ENCODE measurements around the gene RAB5IF. TPM values are rescaled to one million over a fixed set of nuclear protein-coding genes. Genes with fewer than 3 reads are reported as not detected.

Gene RAB5IF
- total and polyA plus RNA-seq, 10 of the 15 experiments (the other 5 are each of a cell fraction or from before 2014, with no cell fraction given): 19.4 to 246 (median 92.0) TPM

DNA sequence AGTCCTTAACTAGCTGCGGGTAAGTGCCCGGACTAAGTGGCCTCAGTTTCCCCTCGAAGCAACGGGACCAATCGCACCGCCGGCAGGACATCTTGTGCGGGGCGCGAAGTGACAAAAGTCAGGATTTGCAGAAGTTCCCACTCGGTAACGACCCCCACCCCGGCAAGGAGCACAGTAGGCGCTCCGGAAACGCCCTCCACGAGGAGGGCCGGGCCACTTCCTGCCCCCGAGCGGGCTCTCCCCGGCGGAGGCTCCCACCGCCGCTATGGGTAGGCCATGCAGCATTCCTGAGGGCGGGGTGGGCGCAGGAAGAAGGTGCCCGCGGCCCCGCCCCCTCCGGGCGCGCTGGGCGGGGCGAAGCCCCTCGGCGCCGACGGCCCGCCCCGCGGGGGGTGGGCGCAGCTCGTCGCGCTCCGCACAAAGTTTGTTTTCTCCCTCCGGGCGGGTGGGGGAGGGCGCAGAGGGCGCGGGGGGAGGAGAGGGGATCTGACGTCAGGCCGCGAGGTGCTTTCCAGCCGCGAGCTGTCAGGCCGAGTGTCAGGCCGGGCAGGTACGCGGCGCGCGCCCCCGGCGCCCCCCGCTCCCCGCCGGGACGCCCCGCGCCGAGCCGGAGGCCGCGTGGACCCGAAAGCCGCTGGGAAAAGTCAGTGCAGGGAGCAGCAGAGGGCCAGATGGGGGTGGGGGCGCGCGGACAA lies 32.3 kb upstream of the RAB5IF start, which contains the start of gene TGIF2:
TSS of gene TGIF2 (plus strand) at position 495 of the 695 bp plus-strand sequence. CDS start 5,178 bp downstream, outside the sequence.
- peaks cover 5% of the 10 kb centered on the region for H3K4me1 ChIP-seq (ENCODE audit: control insufficient read depth, insufficient read depth, low read length)
- ATAC-seq (peak; percentile 81), DNase-seq (ENCODE audit: low read depth, low spot score) (peak; percentile 48), FAIRE-seq (no peak)
- peak within 1 kb of the TSS; percentile 96 for H3K27ac ChIP-seq (ENCODE audit: control insufficient read depth, insufficient read depth)
- 1% methylated on average over 37 of the region's 80 CpGs for WGBS (ENCODE audit: insufficient coverage, insufficient replicate concordance, low lambda C conversion rate, missing lambda C conversion rate)
- H3K79me2 ChIP-seq (ENCODE audit: control insufficient read depth, insufficient read depth, low read length): peaks cover 44% of the 10 kb centered on the region
- ChIA-PET CTCF (interaction anchor here (2.5 to 9.0 kb wide), 4 partner anchors 17 to 39 kb away, joined by 8 to 94 read pairs (median 42); partner anchors contain the start of gene RAB5IF), RAD21 (ENCODE audit: unreplicated experiment) (interaction anchor here (0.6 to 9.0 kb wide), 19 partner anchors 12 to 1712 kb away, joined by 3 to 93 read pairs (median 3); partner anchors contain the start of genes DSN1, NDRG3 and RAB5IF), POLR2A (interaction anchor here (0.6 to 10.1 kb wide), 15 partner anchors 12 to 1115 kb away, joined by 3 to 87 read pairs (median 4); partner anchors contain the start of genes NDRG3 and RAB5IF), SMC1A (ENCODE audit: uncharacterized antibody, unreplicated experiment) (interaction anchor here (1.1 to 8.2 kb wide), 4 partner anchors 11 to 30 kb away, joined by 3 to 98 read pairs (median 44); partner anchors contain the start of gene RAB5IF)
- in situ Hi-C loops (cut with MboI): no loop called here
- peaks cover 4% of the 10 kb centered on the region; the same call in 1 of the 2 replicates for H4K20me1 ChIP-seq (ENCODE audit: control insufficient read depth, insufficient read depth)
- peak within 1 kb of the TSS; percentile 97 for H3K9ac ChIP-seq (ENCODE audit: control insufficient read depth, insufficient read depth, low read length)
- H3K9me3 ChIP-seq (replicated peaks; ENCODE audit: control insufficient read depth, insufficient read depth, low read length): no peaks in the 10 kb centered on the region
- H3K4me2 ChIP-seq (ENCODE audit: control insufficient read depth, insufficient read depth): peak within 1 kb of the TSS; percentile 94
- intact Hi-C loops (cut with micrococcal nuclease; ENCODE audit: unreplicated experiment): loop anchor here (1.0 to 10.0 kb wide), 2 partner anchors 32 to 108 kb away; partner anchors contain the start of gene RAB5IF
- peak within 1 kb of the TSS; percentile 75 for H2AFZ ChIP-seq (ENCODE audit: control insufficient read depth, low read depth, low read length)
- peak within 1 kb of the TSS; percentile 94 for H3K4me3 ChIP-seq
- no TSS peak for BruUV-seq (replicated peaks)
- H3K36me3 ChIP-seq (ENCODE audit: control insufficient read depth in 2 of 2, insufficient read depth in 2 of 2, low read length in 1 of 2): peaks cover 0 to 7% of the 10 kb centered on the region in 2 experiments; a peak in 2 of 4 replicates
- no peaks in the 10 kb centered on the region for H3K27me3 ChIP-seq (replicated peaks in 1 of 2; ENCODE audit: control insufficient read depth in 2 of 2, insufficient read depth in 2 of 2, low read length in 1 of 2)
- TF ChIP-seq SMAD5 (IDR thresholded peaks at IDR 0.05; ENCODE audit: low read depth): no peak
- TF ChIP-seq POLR2AphosphoS2 (IDR thresholded peaks at IDR 0.05; ENCODE audit: low read depth, low read length): peak; percentile 56; the same call in 1 of the 2 replicates
- TF ChIP-seq EZH2 (IDR thresholded peaks at IDR 0.05; ENCODE audit: borderline replicate concordance, control insufficient read depth, low read depth, low read length): no peak
- TF ChIP-seq NR2C1 (IDR thresholded peaks at IDR 0.05): 0 out of 2 replicates have a peak, but pooled peaks have one; percentile 24
- TF ChIP-seq KLF5 (IDR thresholded peaks at IDR 0.05; ENCODE audit: partially characterized antibody): no peak
- no peak for TF ChIP-seq MEF2B (IDR thresholded peaks at IDR 0.05; ENCODE audit: partially characterized antibody, poor library complexity, severe bottlenecking)
- TF ChIP-seq, protein P1, sequence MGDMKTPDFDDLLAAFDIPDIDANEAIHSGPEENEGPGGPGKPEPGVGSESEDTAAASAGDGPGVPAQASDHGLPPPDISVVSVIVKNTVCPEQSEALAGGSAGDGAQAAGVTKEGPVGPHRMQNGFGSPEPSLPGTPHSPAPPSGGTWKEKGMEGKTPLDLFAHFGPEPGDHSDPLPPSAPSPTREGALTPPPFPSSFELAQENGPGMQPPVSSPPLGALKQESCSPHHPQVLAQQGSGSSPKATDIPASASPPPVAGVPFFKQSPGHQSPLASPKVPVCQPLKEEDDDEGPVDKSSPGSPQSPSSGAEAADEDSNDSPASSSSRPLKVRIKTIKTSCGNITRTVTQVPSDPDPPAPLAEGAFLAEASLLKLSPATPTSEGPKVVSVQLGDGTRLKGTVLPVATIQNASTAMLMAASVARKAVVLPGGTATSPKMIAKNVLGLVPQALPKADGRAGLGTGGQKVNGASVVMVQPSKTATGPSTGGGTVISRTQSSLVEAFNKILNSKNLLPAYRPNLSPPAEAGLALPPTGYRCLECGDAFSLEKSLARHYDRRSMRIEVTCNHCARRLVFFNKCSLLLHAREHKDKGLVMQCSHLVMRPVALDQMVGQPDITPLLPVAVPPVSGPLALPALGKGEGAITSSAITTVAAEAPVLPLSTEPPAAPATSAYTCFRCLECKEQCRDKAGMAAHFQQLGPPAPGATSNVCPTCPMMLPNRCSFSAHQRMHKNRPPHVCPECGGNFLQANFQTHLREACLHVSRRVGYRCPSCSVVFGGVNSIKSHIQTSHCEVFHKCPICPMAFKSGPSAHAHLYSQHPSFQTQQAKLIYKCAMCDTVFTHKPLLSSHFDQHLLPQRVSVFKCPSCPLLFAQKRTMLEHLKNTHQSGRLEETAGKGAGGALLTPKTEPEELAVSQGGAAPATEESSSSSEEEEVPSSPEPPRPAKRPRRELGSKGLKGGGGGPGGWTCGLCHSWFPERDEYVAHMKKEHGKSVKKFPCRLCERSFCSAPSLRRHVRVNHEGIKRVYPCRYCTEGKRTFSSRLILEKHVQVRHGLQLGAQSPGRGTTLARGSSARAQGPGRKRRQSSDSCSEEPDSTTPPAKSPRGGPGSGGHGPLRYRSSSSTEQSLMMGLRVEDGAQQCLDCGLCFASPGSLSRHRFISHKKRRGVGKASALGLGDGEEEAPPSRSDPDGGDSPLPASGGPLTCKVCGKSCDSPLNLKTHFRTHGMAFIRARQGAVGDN (IDR thresholded peaks at IDR 0.05): peak; percentile 81
- TF ChIP-seq MYB (IDR thresholded peaks at IDR 0.05; ENCODE audit: borderline replicate concordance, low read depth, low read length): no peak
- TF ChIP-seq RELA (IDR thresholded peaks at IDR 0.05; ENCODE audit: borderline replicate concordance, partially characterized antibody): peak; percentile 64
- TF ChIP-seq, protein P2, sequence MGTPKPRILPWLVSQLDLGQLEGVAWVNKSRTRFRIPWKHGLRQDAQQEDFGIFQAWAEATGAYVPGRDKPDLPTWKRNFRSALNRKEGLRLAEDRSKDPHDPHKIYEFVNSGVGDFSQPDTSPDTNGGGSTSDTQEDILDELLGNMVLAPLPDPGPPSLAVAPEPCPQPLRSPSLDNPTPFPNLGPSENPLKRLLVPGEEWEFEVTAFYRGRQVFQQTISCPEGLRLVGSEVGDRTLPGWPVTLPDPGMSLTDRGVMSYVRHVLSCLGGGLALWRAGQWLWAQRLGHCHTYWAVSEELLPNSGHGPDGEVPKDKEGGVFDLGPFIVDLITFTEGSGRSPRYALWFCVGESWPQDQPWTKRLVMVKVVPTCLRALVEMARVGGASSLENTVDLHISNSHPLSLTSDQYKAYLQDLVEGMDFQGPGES (IDR thresholded peaks at IDR 0.05): 0 out of 2 replicates have a peak, but pooled peaks have one; percentile 15
- peak; percentile 8; the same call in 1 of the 2 replicates for TF ChIP-seq PKNOX1 (IDR thresholded peaks at IDR 0.05)
- TF ChIP-seq BMI1 (IDR thresholded peaks at IDR 0.05; ENCODE audit: borderline replicate concordance): no peak
- peak; percentile 29; the same call in 1 of the 2 replicates for TF ChIP-seq RUNX3 (IDR thresholded peaks at IDR 0.05; ENCODE audit: low read length)
- TF ChIP-seq CHD1 (IDR thresholded peaks at IDR 0.05; ENCODE audit: low read depth, low read length): no peak

All from GM12878 (cell line).